Stomach (tissue), 4 donors: Measurements from ENCODE around the gene DCTN4.

ENCODE experiments used
- CTCF ChIP-seq, 7 experiments: fragments of 450-650 bp in 4 of 7; fragments of 200-600 bp in 3 of 7; sonication (generic) in 3 of 7; IDR thresholded peaks; one replicate each; pipeline ENCODE4 v1.5.1; 2016 to 2019; ENCODE audit warnings: antibody characterized with exemption in 7 of 7, control low read depth in 2 of 7, mild to moderate bottlenecking in 1 of 7
- EP300 ChIP-seq: sonication (generic); formaldehyde crosslinking; IDR thresholded peaks from one replicate; pipeline ENCODE4 v1.6.1; 2017; ENCODE audit warnings: antibody characterized with exemption
- POLR2A ChIP-seq, 4 donors: fragments of 450-650 bp; IDR thresholded peaks; one replicate each; pipeline ENCODE4 v1.6.1; 2016; ENCODE audit warnings: antibody characterized with exemption in 4 of 4, control low read depth in 2 of 4, mild to moderate bottlenecking in 1 of 4, moderate library complexity in 1 of 4
- POLR2AphosphoS5 ChIP-seq, 3 donors: sonication (generic); formaldehyde crosslinking; IDR thresholded peaks; one replicate each; pipeline ENCODE4 v1.6.1; 2016; ENCODE audit warnings: antibody characterized with exemption in 3 of 3

GRCh38 chr5:150723845-150724244 is 35.0 kb downstream of the DCTN4 start:
- TF ChIP-seq CTCF (IDR thresholded peaks at IDR 0.05) (no peak), POLR2A (IDR thresholded peaks at IDR 0.05) (no peak), POLR2AphosphoS5 (IDR thresholded peaks at IDR 0.05) (no peak), EP300 (no peak)
